ENCODE data around the gene ARNT2. TPM values are rescaled to one million over a fixed set of nuclear protein-coding genes. Genes with fewer than 3 reads are reported as not detected.

Gene ARNT2
- total RNA-seq, 4 donors from 2014 or later: 0.26 to 22.9 (median 7.0) TPM

- Histone ChIP-seq H3K4me1 (peaks cover 0 to 3% of the 10 kb centered on the region in 2 donors), H3K36me3 (no peaks in the 10 kb centered on the region), H3K4me3 (no peak overlapping the region), H3K27me3 (no peaks in the 10 kb centered on the region), H3K27ac (no peak overlapping the region), H3K9me3 (no peaks in the 10 kb centered on the region)
- TF ChIP-seq CTCF (IDR thresholded peaks at IDR 0.05): no peak
- no peak for TF ChIP-seq POLR2A (IDR thresholded peaks at IDR 0.05)
- intact Hi-C loops (cut with DNase I; ENCODE audit: low total_unique reads): no loop called here
- no peak for DNase-seq
Observed at GRCh38 chr15:80482696-80483095, 78.5 kb downstream of the ARNT2 start.

- no peak for DNase-seq
- Histone ChIP-seq H3K27ac (peak overlapping the region in 1 of 2 donors; percentile 55), H3K36me3 (no peaks in the 10 kb centered on the region), H3K4me3 (no peak overlapping the region), H3K4me1 (peaks cover 0 to 3% of the 10 kb centered on the region in 2 donors), H3K27me3 (no peaks in the 10 kb centered on the region), H3K9me3 (no peaks in the 10 kb centered on the region)
- intact Hi-C loops (cut with DNase I; ENCODE audit: low total_unique reads): no loop called here
- TF ChIP-seq POLR2A (IDR thresholded peaks at IDR 0.05): no peak
- TF ChIP-seq CTCF (IDR thresholded peaks at IDR 0.05): no peak
Observed at GRCh38 chr15:80483725-80484161, 79.6 kb downstream of the ARNT2 start.

GRCh38 chr15:80484333-80484864, 80.2 kb downstream of the ARNT2 start:
- no peak overlapping the region for H3K4me3 ChIP-seq
- DNase-seq: no peak
- H3K9me3 ChIP-seq: no peaks in the 10 kb centered on the region
- H3K4me1 ChIP-seq: peaks cover 0 to 3% of the 10 kb centered on the region in 2 donors
- no peaks in the 10 kb centered on the region for H3K36me3 ChIP-seq
- TF ChIP-seq CTCF (IDR thresholded peaks at IDR 0.05): no peak
- TF ChIP-seq POLR2A (IDR thresholded peaks at IDR 0.05): no peak
- intact Hi-C loops (cut with DNase I; ENCODE audit: low total_unique reads): no loop called here
- H3K27me3 ChIP-seq: no peaks in the 10 kb centered on the region
- peak overlapping the region in 1 of 2 donors; percentile 55 for H3K27ac ChIP-seq

- Histone ChIP-seq H3K9me3 (no peaks in the 10 kb centered on the region), H3K4me1 (no peaks in the 10 kb centered on the region), H3K27me3 (no peaks in the 10 kb centered on the region), H3K4me3 (no peak overlapping the region), H3K36me3 (no peaks in the 10 kb centered on the region), H3K27ac (no peak overlapping the region)
- DNase-seq: no peak
- intact Hi-C loops (cut with DNase I; ENCODE audit: low total_unique reads): no loop called here
- TF ChIP-seq CTCF (IDR thresholded peaks at IDR 0.05) (no peak), POLR2A (IDR thresholded peaks at IDR 0.05) (no peak)
Observed at GRCh38 chr15:80485370-80486164, 81.4 kb downstream of the ARNT2 start.

- no peaks in the 10 kb centered on the region for H3K4me1 ChIP-seq
Observed at GRCh38 chr15:80487839-80488390, 83.7 kb downstream of the ARNT2 start.

More at GRCh38 chr15:80487839-80488390, 83.7 kb downstream of the ARNT2 start:
- Histone ChIP-seq H3K27me3 (no peaks in the 10 kb centered on the region), H3K9me3 (no peaks in the 10 kb centered on the region), H3K36me3 (no peaks in the 10 kb centered on the region), H3K27ac (peak overlapping the region in 1 of 2 donors; percentile 72), H3K4me3 (no peak overlapping the region)
- DNase-seq: no peak
- TF ChIP-seq POLR2A (IDR thresholded peaks at IDR 0.05) (no peak), CTCF (IDR thresholded peaks at IDR 0.05) (no peak)
- intact Hi-C loops (cut with DNase I; ENCODE audit: low total_unique reads): no loop called here
